GM12875 (cell line): ENCODE results near the gene CERK.

Experiments used
- H3K4me3 ChIP-seq: one replicate; pipeline ENCODE4 v1.5.1; 2011; ENCODE audit warnings: low read depth, low read length, control low read depth
- CTCF ChIP-seq: IDR thresholded peaks from 2 replicates; pipeline ENCODE4 v1.5.1; 2011; ENCODE audit warnings: low read depth, mild to moderate bottlenecking, control low read depth, inconsistent platforms, low read length, moderate library complexity, borderline replicate concordance; ENCODE audit not compliant: insufficient read depth

Gene CERK

DNA sequence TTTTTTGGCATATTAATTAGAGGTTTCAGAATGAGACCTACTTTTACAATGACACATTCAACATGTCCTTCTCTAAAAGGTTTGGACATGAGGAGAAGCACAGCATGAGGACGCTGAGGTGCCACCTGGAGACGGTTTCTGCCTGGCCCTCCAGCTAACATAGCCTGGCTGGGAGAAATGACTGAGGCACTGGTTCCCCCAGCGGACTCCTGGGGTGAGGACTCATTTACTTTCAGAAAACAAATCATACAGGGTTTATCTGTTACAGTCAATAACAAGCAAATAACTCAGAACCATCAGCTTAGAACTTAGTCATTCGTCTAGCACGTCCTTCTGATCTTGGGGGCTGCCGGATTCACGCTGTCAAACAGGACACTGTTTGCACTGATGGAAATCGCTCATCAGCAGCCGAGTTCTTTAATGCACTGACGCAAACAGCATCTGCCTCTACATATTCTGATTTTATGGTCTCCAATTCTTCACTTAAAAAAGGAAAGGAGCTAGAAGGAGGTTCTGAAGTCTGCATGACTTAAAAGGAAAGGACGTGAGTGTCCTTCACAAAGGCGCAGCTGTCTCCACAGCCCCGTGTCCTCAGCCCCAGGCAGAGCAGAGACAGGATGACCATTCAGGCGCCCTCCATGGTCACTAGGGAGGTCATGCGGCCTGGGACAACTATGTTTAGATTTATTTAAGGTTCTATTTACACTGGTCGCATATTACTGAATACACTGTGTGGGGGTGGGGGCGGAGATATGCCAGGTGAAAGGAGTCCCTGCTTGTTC, 44.2 kb downstream of the CERK start:
- TF ChIP-seq CTCF = no peak
- no peak overlapping the region for H3K4me3 ChIP-seq

GRCh38 chr22:46691571-46691970, 46.5 kb downstream of the CERK start:
- no peak overlapping the region for H3K4me3 ChIP-seq
- TF ChIP-seq CTCF = no peak

DNA sequence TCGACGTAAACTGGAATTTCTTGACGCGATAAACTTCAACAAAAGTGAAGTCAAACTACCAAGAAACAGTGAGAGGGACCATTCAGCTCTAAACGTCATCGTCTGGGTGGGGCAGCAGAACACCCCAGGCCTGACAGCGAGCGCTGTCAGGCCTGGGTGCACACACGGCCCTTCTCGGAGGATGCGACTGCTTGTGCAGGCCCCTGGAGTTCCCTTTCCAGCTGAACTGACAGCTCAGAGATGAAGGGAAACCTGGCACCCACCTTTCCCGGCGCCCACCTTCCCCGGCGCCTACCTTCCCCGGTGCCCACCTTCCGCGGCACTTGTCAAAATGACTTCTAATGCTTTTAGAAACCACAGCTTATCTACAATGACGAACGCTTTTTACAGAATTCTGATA, 47.9 kb downstream of the CERK start:
- no peak overlapping the region for H3K4me3 ChIP-seq
- TF ChIP-seq CTCF = no peak

DNA sequence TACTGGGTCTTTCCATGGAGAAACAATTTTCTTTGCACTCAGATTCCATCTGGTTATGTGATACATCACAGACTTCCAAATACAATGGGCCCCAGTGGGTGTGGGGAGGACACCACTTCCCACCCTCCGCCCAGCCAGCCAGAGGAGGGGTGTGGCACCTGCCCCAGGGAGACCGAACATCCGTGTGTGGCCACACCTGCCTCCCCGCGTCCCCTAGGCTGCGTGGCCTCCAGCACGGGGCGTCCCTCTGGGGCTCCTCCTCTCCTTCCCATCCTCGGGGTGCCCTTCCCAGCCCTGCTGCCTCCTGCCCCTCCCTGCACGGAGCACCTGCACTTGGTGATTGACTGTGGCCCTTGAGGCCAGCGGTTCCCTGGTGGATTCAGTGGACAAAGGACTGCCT, 49.1 kb downstream of the CERK start:
- TF ChIP-seq CTCF = no peak
- no peak overlapping the region for H3K4me3 ChIP-seq

GRCh38 chr22:46687460-46687859, 50.6 kb downstream of the CERK start:
- no peak for TF ChIP-seq CTCF
- no peak overlapping the region for H3K4me3 ChIP-seq

DNA sequence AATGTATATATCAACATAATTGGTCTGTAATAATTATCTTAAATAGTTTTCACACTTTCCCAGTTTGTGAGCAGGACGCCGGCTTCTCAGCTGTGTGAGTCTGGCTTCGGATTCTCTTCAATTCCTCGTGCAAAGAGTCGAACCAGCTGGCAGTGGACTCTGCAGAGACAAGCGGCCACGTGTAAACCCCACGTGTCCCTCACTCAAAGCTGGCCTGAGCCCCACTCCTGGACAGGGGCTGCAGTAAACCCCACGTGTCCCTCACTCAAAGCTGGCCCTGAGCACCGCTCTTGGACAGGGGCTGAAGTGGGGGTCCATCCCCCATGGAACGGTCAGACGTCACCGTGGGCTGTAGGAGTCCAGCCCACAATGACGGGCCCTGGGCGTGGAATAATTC, 51.0 kb downstream of the CERK start:
- TF ChIP-seq CTCF = no peak
- H3K4me3 ChIP-seq = no peak overlapping the region

- H3K4me3 ChIP-seq = no peak overlapping the region
- TF ChIP-seq CTCF = no peak
These were observed 51.6 kb downstream of the CERK start for GRCh38 chr22:46686221-46687047.
